Measurements from ENCODE around the gene DNAAF8.

The DNAAF8 gene

GRCh38 chr16:4753227-4753626 is 18.9 kb downstream of the DNAAF8 start:
- no peak for DNase-seq (ENCODE audit: low spot score)

- DNase-seq (ENCODE audit: low spot score): no peak
These were observed 20.5 kb downstream of the DNAAF8 start for GRCh38 chr16:4754865-4755264.

GRCh38 chr16:4755687-4756086 is 21.4 kb downstream of the DNAAF8 start:
- no peak for DNase-seq (ENCODE audit: low spot score)

- no peak for DNase-seq (ENCODE audit: low spot score)
These were observed 26.0 kb downstream of the DNAAF8 start for GRCh38 chr16:4760221-4760910.

- DNase-seq (ENCODE audit: low spot score): no peak
These were observed 27.9 kb downstream of the DNAAF8 start for GRCh38 chr16:4762205-4762604.

- no peak for DNase-seq (ENCODE audit: low spot score)
These were observed 29.5 kb downstream of the DNAAF8 start for GRCh38 chr16:4763791-4764190.

- no peak for DNase-seq (ENCODE audit: low spot score)
These were observed 31.5 kb downstream of the DNAAF8 start for GRCh38 chr16:4765511-4766474.

GRCh38 chr16:4766875-4767628 is 32.7 kb downstream of the DNAAF8 start, which contains the start of gene ZNF500:
Gene ZNF500 (minus strand): TSS chr16:4767162. CDS start chr16:4765978, 1,184 bp downstream.
- DNase-seq (ENCODE audit: low spot score): peak; percentile 97

GRCh38 chr16:4767872-4768548 is 33.7 kb downstream of the DNAAF8 start:
- no peak for DNase-seq (ENCODE audit: low spot score)

- peak; percentile 88 for DNase-seq (ENCODE audit: low spot score)
These were observed 34.4 kb downstream of the DNAAF8 start for GRCh38 chr16:4768549-4769305.

- DNase-seq (ENCODE audit: low spot score): no peak
These were observed 34.9 kb downstream of the DNAAF8 start for GRCh38 chr16:4769306-4769638.

GRCh38 chr16:4771646-4772045 is 37.3 kb downstream of the DNAAF8 start:
- DNase-seq (ENCODE audit: low spot score): no peak

GRCh38 chr16:4772351-4772750 is 38.0 kb downstream of the DNAAF8 start:
- DNase-seq (ENCODE audit: low spot score): no peak

GRCh38 chr16:4775005-4775404 is 40.7 kb downstream of the DNAAF8 start:
- no peak for DNase-seq (ENCODE audit: low spot score)

- no peak for DNase-seq (ENCODE audit: low spot score)
These were observed 41.9 kb downstream of the DNAAF8 start for GRCh38 chr16:4776141-4776705.

- no peak for DNase-seq (ENCODE audit: low spot score)
These were observed 43.2 kb downstream of the DNAAF8 start for GRCh38 chr16:4777339-4778049.

- no peak for DNase-seq (ENCODE audit: low spot score)
These were observed 43.7 kb downstream of the DNAAF8 start for GRCh38 chr16:4778050-4778392.

- no peak for DNase-seq (ENCODE audit: low spot score)
These were observed 45.9 kb downstream of the DNAAF8 start for GRCh38 chr16:4780235-4780634.

- DNase-seq (ENCODE audit: low spot score): no peak
These were observed 49.1 kb downstream of the DNAAF8 start for GRCh38 chr16:4783251-4783950.

GRCh38 chr16:4783951-4784336 is 49.6 kb downstream of the DNAAF8 start:
- no peak for DNase-seq (ENCODE audit: low spot score)

Data from CD4-positive, alpha-beta T cell treated with Interleukin-15 for 4 hours (primary cell).